NCI-H526 (cell line): ENCODE data around the gene EDN2.

Experiments used
- DNase-seq, 2 experiments: peaks; one replicate each; lab custom pipeline; 2025; lab: John Stamatoyannopoulos, UW

EDN2 gene

DNA sequence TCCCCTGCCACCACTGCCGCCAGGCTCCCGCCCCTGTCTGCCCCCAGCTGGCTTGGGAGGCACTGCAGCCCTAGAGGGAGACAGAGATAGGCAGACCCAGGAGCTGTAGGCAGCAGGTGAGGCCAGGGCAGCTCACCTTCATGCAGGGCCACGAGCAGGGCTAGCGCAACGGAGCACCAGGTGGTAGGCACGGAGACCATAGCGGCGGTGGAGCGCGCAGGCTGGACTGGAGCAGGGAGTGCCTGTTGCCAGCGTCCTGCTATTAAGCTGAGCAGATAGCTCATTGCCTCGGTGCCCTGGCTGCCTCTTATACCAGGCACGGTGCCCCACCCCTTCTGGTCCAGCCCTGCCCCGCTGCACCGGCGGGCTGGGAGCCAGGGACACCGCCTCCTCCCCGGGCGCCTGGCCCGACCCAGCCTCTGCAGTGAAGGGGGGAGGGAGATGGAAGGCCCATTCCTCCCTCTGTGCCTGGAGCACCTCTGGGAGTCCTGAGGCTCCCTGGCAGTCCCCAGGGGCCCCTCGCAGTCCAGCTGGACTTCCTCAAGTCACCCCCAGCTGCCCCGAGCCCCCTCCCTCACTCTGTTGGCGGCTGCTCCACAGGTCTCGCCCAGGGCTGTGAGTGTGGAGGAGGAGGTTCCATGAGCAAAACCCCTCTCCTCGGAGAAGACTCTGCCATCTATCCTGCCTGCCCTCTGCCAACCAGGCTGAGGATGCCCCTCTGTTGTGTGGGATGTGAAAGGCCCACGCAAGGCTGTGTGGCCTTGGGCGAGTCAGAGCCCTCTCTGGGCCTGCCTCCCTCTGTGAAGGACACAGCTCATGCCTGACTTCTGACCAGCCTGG lies at the start of gene EDN2:
EDN2 (minus strand) TSS at position 282 of the 840 bp plus-strand sequence; CDS start at position 200, 82 bp downstream.
- peak; percentile 80 to 96 for DNase-seq

DNA sequence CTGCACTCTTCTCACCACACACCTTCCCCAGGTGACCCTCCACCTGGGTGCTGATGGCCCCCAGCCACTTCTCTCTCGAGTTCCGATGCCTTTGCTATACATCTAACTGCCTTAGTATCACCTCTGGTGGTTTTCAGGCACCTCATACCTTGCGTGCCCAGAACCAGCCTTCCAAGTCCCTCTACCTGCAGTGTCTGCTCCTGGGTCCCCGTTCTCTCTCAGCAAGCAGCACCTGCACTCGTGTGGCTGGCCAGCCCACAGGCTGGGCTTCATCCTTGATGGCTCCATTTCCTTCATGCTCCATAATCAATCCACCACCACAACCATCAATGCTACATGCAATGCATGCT lies 49.2 kb upstream of the EDN2 start:
- no peak for DNase-seq

DNA sequence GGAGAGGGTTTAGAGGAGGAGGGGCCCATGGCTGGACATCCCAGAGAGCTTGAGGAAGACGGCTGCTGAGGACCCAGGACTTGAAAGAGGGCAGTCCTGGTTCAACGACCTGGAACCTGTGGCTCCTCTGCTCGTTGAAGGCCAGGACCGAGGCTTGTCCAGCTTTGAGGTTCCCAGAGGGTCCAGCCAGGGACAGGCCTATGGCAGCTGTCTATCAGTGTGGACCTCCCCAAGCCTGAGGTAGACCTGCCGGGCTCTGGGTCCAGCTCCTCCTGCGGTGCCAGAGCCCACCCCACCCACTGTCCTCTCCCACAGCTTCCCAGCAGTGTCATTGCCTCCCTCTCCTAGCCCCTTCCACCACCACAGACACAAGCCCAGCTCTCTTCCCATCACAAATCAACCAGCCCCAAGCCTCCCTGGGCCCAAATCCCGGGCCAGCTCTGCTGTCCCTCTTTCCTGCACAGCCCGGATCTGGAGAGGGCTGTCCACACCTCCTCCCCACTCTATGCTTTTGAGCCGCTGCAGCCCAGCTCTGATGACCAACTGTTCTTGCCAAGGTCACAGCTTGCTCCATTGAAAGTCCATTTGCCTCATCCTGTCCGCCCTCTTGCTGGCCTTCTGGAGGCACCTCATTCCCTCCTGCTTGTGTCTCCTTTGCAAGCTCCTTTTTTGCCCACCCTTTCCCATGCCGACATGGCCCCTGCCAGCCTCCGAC lies 48.7 kb upstream of the EDN2 start:
- DNase-seq = no peak

DNA sequence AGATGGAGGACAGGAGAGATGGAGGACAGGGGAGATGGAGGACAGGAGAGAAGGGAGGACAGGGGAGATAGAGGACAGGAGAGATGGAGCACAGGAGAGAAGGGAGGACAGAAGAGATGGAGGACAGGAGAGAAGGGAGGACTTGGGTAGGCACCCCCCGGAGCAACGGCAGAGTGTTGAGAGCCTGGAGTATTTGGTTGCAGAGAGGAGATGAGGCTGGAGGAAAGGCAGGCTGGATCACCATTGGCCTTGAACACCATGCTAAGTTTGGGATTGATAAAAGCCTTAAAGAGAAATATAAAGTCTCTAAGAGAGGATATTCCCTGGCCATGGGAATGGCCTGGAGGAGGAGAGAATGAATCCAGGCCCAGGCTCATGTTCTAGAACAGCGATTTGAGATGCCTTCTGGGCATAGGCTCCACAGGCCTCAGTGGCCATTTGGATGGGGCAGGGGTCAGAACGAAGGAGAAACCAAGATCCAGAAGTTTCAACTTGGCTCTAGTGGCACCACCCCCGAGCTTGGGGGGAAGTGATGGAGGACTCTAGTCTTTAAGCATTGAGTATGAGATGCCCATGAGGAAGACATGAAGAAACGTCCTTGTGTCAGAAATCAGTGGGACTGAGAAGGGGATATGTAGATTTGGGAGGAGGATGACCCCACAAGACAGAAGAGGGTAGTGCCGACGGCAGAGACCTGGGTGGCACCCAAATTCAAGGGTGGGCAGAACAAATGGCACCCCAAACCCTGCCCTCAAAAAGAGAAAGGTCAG lies 47.9 kb upstream of the EDN2 start:
- no peak for DNase-seq

DNA sequence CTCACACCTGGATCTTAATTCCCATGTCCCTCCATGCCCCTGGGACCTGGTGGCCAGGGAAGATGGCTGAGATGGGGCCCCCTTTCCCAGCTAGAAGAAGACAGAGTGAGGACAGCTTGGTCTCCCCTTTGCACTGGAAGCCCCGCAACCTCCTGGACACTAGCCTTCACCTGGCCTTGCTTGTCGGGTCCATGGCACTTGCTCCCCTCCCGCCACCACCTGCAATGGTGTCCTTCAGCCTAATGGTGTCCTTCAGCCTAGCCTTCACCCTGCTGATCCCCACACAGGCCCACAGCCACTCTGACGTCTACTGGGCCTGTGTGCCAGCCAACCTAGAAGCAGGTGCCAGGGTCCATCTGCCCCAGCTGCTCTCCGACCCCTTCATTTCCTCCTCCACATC lies 45.9 kb upstream of the EDN2 start:
- DNase-seq = no peak

DNA sequence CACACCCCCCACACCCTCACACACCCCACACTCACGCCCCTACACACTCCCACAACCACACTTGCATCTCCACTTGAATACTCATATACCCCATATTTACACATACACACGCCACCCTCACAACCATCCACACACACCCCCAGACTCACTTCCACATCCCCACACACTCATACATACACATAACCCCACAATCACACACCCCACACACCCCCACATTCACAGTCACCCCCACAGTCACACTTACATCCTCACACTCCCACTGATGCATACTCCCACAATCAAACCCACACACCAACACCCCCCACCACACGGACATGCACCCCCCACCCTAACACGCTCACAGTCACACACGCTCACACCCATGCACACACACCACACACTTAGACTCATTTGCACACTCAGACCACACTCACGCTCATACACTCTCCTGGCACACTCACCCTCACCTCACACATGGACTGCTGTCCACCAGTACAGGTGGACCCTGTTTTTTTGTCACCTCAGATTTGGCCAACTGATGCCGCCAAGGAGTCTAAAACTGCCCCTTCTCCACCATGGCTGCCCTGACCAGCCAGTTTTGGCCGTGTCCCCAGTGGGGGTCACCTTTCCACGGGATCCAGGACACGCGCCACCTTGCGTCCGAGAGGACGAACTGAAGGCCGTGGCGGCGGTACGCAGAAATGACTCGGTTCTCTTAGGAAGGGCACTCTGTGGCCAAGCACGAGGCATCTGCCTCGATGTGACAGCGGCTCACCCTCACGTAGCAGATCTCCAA lies 45.3 kb upstream of the EDN2 start:
- DNase-seq = peak in 1 of 2 experiments; percentile 21

DNA sequence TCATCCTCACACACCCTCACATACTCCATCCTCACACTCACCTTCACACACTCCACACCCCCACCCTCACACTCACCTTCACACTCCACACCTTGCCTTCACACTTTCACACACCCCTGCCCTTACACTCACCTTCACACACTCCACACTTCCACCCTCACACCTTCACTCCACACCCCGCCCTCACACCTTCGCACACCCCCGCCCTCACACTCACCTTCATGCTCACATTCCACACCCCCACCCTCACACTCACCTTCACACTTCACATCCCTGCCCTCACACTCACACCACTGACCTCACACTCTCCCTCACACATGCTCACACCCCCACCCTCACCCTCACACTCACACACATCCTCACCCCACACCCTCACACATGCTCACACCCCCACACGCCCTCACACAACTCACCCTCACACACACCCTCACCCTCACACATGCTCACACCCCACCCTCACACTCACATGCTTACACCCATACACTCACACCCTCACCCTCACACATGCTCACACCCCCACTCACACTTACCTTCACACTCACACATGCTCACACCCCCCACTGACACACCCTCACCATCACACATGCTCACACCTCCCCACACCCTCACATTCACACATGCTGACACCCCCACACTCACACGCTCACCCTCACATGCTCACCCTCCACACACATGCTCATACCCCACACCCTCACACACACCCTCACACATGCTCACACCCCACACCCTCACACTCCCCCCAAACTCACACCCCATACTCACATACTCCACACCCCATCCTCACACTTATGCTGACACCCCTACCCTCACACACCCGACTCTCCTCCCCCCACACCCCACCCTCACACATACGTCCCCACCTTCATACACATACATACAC lies 44.5 kb upstream of the EDN2 start:
- DNase-seq = no peak

DNA sequence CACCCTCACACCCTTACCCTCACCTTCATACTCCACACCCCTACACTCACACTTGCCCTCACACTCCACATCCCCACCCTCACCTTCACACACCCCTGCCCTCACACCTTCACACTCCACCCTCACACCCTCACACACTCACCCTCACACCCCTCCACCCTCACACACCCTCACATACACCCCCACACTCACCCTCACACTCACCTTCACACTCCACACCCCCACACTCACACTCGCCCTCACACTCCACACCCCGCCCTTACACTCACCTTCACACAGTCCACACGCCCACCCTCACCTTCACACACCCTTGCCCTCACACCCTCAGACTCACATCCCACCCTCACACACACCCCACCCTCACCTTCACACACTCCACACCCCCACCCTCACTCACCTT lies 43.6 kb upstream of the EDN2 start:
- no peak for DNase-seq

DNA sequence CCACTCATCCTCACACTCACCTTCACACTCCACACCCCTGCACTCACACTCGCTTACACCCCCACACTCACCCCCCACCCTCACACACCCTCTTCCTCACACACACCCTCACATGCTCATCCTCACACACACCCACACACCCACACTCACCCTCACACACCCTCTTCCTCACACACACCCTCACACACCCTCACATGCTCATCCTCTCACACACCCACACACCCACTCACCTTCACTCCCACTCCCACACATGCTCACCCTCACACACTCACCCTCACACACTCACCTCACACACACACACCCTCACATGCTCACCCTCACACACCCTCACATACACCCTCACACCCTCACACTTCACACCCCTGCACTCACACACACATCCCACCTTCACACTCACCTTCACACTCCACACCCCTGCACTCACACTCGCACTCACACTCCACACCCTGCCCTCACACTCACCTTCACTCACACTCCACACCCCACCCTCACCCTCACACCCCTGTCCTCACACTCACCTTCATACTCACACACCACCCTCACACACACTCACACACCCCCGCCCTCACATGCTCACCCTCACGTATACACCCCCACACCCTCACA lies 42.6 kb upstream of the EDN2 start:
- no peak for DNase-seq

DNA sequence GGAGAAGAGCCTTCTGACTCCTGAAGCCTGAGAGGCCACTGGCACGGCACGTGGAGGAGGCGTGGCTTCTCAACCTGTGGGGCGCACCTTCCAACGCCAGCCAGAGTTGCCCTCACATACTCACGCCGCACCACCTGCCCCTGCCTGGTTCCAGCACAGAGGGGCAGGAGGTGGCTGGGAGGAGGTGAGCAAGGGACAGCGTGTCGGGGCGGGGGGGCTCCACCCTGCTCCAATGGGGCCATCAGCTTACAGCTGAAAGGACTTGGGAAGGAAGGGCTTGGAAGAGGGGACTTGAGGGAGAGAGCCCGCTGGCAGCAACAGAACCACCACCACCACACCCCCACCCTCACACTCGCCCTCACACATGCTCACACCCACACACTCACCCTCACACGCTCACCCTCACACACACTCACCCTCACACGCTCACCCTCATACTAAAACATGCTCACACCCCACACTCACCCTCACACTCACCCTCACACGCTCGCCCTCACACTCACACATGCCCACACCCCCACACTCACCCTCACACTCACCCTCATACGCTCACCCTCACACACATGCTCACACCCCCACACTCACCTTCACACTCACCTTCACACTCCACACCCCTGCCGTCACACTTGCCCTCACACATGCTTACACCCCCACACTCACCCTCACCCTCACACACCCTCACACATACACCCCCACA lies 41.6 kb upstream of the EDN2 start:
- peak in 1 of 2 experiments; percentile 37 for DNase-seq

DNA sequence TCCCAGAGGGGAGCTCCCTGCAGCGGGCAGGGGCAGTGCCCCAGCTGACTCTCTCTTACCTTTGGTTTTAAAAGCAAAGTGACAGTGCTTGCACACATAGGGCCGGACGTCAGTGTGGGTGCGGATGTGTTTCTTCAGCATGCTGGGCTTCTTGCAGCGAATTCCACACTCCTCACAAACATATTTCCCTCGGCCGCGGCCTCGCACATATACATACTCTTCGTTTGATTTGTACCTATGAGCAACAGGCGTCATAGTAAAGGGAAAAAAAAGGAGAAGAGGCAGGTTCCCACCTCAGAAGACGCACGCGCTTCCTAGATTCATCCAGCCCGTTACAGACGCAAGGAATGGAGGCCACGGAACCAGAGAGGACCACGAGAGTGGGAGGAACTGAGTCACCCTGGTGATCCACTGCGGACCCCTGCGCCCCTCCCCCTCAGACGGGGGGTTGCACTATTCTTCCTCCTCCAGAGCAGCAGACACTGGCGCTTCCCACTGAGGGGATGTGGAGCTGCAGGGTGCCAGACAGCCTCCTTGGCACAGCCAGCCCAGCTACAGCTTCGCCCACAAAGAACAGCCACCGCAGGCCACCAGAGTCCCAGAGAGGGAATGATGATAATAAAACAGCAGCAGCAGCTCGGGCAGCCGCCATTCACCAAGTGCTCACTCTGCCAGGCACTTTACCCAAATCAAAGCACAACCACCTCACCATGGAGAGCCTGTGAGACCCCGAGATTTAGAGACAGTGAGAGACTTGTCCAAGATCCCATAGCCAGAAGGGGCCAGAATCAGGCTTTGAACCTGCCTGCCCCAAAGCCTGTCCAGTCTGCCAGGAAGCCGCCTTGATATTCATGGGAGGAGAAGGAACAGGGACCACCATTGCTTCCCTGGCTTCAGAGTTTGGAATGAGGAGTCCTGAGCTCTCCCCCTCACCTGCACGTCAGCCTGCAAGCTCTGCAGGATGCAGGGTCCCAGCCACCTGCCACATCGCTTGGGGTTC lies 40.5 kb upstream of the EDN2 start:
- DNase-seq = no peak

DNA sequence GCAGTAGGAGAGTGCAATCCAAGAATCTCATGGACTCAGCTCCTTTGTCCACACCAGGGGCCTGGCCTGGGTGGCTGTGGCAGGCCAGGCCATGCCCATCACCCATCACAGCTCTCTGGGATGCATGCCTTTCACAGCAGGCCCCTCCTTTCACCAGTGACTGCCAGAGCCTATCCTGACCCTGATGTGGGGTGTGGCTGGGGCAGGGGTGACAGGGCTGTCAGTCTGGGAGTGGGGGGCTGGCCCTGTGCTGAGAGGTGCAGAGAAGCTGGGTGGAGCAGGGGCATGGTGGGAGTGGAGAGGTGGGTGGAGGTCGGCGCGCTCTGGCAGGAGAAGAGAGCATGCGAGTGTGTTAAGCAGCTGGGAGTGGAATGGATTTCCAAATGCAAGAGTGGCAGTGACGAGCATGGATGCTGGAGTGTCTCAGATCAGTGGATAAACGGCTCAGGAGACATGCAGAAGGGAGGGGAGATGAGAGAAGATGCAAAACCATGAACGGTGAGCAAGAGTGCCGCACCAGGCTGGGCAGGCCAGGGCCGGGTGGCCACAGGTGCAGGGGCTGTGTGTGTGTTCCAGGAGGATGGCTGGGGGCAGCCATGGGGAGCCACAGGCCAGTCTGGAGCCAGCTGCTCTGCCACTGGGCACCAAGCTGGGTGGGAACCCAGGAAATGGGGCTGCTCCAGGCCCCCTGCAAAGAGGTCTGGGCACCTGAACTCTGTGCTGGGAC lies 39.6 kb upstream of the EDN2 start:
- DNase-seq = no peak

DNA sequence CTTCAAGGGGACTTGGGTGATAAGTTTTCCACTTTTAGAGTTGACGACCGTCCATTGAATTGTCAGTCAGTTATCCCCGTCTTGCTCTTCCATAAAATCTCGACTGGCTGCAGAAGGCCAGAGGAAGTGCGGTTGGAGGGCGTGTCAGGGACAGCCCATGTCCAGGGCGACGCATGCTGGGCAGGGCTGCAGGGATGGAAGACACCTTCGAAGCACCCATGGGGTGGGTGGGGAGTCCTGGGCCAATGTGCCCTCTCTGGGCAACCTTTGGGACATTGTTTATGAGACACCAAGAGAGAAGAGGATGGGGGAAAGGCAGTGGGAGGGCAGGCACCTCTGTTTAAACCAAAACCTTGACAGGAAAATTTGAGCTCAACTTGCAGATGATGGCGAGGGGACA lies 38.6 kb upstream of the EDN2 start:
- DNase-seq = no peak

DNA sequence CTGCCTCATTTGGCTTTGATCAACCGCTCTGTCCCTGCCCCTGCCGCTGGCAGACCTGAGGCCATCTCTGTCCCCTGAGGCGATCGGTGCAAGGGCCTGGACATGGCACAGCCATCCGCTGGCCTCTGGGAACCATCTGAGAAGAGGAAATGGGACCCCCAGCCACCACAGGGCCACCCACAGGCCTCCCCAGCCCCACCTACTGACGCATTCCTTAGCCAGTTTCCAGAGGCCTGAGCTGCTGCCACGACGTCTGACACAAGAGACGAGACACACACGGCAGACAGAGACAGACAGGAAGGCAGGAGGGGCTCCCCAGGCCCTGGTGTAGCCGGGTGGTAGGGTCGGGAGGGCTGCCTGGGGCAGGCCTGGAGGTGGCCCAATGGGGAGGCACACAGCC lies 37.3 kb upstream of the EDN2 start:
- no peak for DNase-seq

DNA sequence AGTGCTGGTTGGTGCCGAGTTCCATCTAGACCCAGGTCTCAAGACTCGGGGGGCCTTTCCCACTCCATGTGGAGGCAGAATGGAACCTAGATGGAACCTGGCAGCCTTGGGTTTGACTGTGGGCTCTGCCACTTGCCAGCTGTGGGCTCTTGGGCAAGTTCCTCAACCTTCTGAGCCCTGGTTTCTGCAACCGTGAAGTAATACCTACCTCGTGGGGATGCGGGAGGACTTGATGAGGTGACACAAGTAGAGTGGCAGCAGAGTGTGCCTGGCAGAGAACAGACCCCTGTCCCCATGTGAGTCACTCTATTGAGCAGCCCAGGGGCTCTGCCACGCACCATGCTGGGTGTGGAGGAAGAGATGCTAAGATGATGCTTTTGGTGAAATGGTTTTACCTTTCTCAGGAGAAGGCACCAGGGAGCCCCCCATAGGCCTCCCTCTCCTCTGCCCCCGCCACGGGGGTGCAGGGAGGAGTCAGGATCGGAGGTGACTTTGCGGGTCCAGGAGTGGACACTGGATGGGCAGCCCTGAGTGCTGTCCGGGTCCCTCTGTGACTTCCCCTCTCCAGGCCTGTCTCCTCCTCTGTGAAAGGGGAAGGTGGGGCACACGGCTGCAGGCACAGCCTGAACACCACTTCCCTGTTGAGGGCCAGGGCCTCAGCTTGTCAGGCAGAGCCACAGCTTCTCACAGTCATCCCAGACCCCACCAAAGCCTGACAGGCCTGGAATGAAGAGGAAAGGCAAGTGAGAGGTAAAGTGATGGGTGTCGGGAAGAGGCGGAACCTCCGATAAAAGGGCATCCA lies 36.7 kb upstream of the EDN2 start:
- no peak for DNase-seq

DNA sequence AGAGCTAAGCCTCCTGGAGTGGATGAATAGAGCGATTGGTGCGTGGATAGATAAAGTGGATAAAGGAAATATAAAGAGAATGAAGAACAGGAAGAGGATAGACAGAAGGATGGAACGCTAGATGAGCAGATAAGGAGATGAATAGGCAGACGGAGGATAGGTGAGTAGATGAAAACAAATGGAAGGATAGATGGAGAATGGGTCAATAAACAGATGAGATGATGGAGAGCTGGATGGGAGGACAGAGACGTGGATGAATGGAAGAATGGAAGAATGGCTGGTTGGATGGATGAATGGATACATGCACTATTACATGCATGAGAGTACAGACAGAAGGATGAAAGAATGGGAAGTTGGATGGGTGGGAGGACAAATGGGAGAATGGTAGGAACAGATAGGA lies 35.2 kb upstream of the EDN2 start:
- no peak for DNase-seq

DNA sequence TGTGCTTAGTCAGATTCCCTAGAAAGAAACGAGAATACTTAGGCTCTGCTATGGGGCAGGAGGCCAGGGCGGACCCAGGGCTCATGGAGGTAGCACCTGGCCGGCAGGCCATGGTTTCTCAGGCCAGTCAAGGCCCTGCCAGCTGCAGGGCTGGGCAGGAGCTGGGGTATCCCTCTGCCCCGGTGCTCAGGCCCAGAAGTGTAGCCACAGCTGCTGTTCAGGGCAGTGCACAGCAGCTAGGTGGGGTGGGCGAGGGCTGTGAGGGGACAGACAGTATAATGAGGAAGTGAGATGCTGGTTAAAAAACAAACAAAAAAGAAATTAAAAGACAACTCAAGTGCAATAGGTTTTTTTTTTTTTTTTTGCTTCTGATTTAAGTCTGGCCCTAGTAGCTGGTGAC lies 34.0 kb upstream of the EDN2 start:
- DNase-seq = no peak
